Measurements from ENCODE around the gene FGB. TPM values are rescaled to one million over a fixed set of nuclear protein-coding genes. Genes with fewer than 3 reads are reported as not detected.

The FGB gene
- total and polyA plus RNA-seq, 10 donors, result 0.74 to 2.3 TPM; not detected in 8

DNA sequence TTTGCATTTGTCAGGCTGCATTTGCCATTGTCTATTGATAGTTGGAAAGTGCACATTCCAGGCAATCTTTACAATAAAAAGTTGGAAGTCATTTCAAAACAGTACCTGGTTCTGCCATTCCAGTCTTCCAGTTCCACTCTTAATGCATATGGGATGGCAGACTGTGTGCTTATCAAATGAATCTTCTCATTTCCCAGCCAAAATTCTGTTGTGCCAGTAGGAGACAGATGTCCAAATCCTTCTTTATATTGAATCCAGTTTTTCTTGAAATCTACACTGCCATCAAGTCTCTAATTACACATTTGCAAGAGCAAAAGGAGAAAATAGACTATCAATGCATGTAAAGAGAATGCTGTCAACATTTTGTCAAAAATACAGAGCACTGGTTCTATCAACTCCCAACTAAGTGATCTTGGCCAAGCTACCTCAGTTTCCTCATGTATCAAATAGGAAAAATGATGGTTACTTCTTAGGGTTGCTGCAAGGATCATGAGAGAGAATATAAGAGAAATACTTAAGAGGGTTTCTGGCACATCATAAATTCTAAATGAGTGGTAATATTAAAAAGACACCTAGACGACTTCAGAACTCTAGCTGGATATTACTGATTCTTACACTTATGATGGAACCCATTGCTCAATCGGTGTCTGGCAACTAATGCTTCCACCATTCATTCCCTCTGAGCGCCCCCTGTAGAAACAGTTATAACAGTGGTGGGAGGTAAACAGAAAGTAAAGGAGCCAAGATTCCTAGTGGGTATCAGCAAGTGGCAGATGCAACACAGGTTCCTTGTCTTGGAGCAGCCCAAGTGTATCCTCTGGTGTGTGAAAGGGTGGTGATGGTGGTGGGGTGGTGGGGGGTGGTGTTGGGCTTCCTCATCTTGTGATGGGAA lies 45.8 kb downstream of the FGB start:
- H3K9me3 ChIP-seq, result no peaks in the 10 kb centered on the region
- no peak overlapping the region for H3K4me3 ChIP-seq
- H3K27me3 ChIP-seq (replicated peaks in 1 of 7), result peaks cover 0 to 6% (median 0%) of the 10 kb centered on the region in 7 donors
- intact Hi-C loops (cut with DNase I; ENCODE audit: low total_unique reads), result no loop called here
- no peaks in the 10 kb centered on the region for H3K36me3 ChIP-seq
- WGBS, 5 donors, result 84 to 94% (median 88%) methylated on average over 3 of the region's 3 CpGs
- TF ChIP-seq, protein P1, sequence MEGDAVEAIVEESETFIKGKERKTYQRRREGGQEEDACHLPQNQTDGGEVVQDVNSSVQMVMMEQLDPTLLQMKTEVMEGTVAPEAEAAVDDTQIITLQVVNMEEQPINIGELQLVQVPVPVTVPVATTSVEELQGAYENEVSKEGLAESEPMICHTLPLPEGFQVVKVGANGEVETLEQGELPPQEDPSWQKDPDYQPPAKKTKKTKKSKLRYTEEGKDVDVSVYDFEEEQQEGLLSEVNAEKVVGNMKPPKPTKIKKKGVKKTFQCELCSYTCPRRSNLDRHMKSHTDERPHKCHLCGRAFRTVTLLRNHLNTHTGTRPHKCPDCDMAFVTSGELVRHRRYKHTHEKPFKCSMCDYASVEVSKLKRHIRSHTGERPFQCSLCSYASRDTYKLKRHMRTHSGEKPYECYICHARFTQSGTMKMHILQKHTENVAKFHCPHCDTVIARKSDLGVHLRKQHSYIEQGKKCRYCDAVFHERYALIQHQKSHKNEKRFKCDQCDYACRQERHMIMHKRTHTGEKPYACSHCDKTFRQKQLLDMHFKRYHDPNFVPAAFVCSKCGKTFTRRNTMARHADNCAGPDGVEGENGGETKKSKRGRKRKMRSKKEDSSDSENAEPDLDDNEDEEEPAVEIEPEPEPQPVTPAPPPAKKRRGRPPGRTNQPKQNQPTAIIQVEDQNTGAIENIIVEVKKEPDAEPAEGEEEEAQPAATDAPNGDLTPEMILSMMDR (IDR thresholded peaks at IDR 0.05 in 8 of 11, conservative IDR thresholded peaks at IDR 0.05 in 3 of 11), result no peak
- no peak overlapping the region for H3K27ac ChIP-seq
- H3K4me1 ChIP-seq, result no peaks in the 10 kb centered on the region
- no peak for DNase-seq

DNA sequence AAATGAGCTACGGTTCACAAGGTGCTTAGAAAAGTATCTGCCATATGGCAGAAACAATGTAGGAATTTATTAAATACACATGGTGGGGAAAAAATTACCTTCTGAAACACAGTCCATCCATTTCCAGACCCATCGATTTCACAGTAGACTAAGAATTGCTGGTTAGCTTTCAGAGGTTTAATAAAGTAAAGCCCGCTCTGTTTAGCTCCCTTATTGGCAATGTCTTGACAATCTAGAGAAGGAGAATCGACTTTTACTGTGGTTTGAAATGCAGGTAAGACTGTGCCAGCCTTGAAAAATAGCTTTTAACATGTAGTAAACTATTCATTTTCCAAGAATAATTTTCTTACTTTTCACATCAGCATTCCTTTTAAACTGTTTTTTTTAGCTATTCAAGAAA lies 46.7 kb downstream of the FGB start:
- no peak for DNase-seq
- H3K36me3 ChIP-seq, result no peaks in the 10 kb centered on the region
- H3K27ac ChIP-seq, result no peak overlapping the region
- TF ChIP-seq POLR2AphosphoS5 (IDR thresholded peaks at IDR 0.05), result no peak
- H3K27me3 ChIP-seq (replicated peaks in 1 of 7), result peaks cover 0 to 6% (median 0%) of the 10 kb centered on the region in 7 donors
- WGBS, 5 donors, result 81 to 87% (median 84%) methylated on average over 4 of the region's 4 CpGs
- no peaks in the 10 kb centered on the region for H3K9me3 ChIP-seq
- intact Hi-C loops (cut with DNase I; ENCODE audit: low total_unique reads), result no loop called here
- no peaks in the 10 kb centered on the region for H3K4me1 ChIP-seq
- H3K4me3 ChIP-seq, result no peak overlapping the region

DNA sequence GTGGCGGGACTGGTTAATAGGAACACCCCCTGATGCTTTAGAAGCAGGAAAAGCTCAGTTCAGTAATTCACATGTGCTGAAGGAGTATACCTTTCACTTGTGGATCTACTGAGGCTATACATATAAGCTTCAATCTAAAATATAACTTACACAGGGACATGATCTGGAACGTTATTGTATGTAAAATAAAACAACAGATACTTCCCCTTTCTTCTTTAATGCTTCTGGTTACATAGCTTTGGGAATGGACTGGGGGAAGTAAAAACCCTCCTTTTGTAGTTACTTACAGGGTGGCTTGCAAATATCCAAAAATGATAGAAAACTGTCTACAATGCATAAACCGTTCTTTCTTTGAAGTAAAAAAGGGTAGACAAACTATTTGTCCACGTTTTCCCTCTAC lies 47.8 kb downstream of the FGB start:
- TF ChIP-seq, protein P1 (IDR thresholded peaks at IDR 0.05 in 8 of 11, conservative IDR thresholded peaks at IDR 0.05 in 3 of 11), result no peak
- TF ChIP-seq POLR2AphosphoS5 (IDR thresholded peaks at IDR 0.05) (no peak), POLR2A (IDR thresholded peaks at IDR 0.05) (no peak)
- 35 to 48% (median 44%) methylated on average over 4 of the region's 4 CpGs for WGBS, 5 donors
- no peak for DNase-seq
- H3K9me3 ChIP-seq, result no peaks in the 10 kb centered on the region
- peaks cover 0 to 6% (median 0%) of the 10 kb centered on the region in 7 donors for H3K27me3 ChIP-seq (replicated peaks in 1 of 7)
- no peaks in the 10 kb centered on the region for H3K36me3 ChIP-seq
- H3K4me3 ChIP-seq, result no peak overlapping the region
- H3K27ac ChIP-seq, result no peak overlapping the region
- H3K4me1 ChIP-seq, result no peaks in the 10 kb centered on the region
- intact Hi-C loops (cut with DNase I; ENCODE audit: low total_unique reads), result no loop called here

GRCh38 chr4:154611833-154612232 lies 49.0 kb downstream of the FGB start:
- peaks cover 0 to 8% (median 1%) of the 10 kb centered on the region in 6 donors for H3K4me1 ChIP-seq
- peaks cover 0 to 6% (median 0%) of the 10 kb centered on the region in 7 donors for H3K27me3 ChIP-seq (replicated peaks in 1 of 7)
- H3K4me3 ChIP-seq, result no peak overlapping the region
- no peak for DNase-seq
- H3K9me3 ChIP-seq, result no peaks in the 10 kb centered on the region
- no peak for TF ChIP-seq POLR2A (IDR thresholded peaks at IDR 0.05)
- TF ChIP-seq POLR2AphosphoS5 (IDR thresholded peaks at IDR 0.05), result no peak
- TF ChIP-seq, protein P1 (IDR thresholded peaks at IDR 0.05 in 8 of 11, conservative IDR thresholded peaks at IDR 0.05 in 3 of 11), result no peak
- no peaks in the 10 kb centered on the region for H3K36me3 ChIP-seq
- intact Hi-C loops (cut with DNase I; ENCODE audit: low total_unique reads), result no loop called here
- no peak overlapping the region for H3K27ac ChIP-seq
- 80 to 95% (median 90%) methylated on average over 1 of the region's 1 CpG for WGBS, 5 donors
